GM19395 (cell line): Measurements from ENCODE around the gene PPARG.
"Not testable (repeated sequence)": the region's sequence is repeated elsewhere in the genome, so short reads cannot be mapped to it uniquely, and the experiment has no call there.

Source experiments
- ATAC-seq: cut with Tn5 transposase; IDR thresholded peaks from one replicate; pipeline ENCODE4 v1.9.1; 2021; ENCODE audit warnings: mild to moderate bottlenecking, moderate library complexity; ENCODE audit not compliant: unreplicated experiment

The PPARG gene

GRCh38 chr3:12472796-12473195, 183.9 kb downstream of the PPARG start:
- no peak for ATAC-seq

GRCh38 chr3:12473511-12473910, 184.6 kb downstream of the PPARG start:
- no peak for ATAC-seq

GRCh38 chr3:12476238-12476897, 187.5 kb downstream of the PPARG start:
- no peak for ATAC-seq

- ATAC-seq = no peak
These were observed 188.4 kb downstream of the PPARG start for GRCh38 chr3:12477256-12477655.

GRCh38 chr3:12478326-12478725, 189.5 kb downstream of the PPARG start:
- no peak for ATAC-seq

GRCh38 chr3:12479198-12479597, 190.3 kb downstream of the PPARG start:
- ATAC-seq = not testable (repeated sequence)

- ATAC-seq = peak; percentile 44
These were observed 191.1 kb downstream of the PPARG start for GRCh38 chr3:12479919-12480427.

- no peak for ATAC-seq
These were observed 194.5 kb downstream of the PPARG start for GRCh38 chr3:12483410-12483809.

- no peak for ATAC-seq
These were observed 195.0 kb downstream of the PPARG start for GRCh38 chr3:12483872-12484197.
